GM18499 (cell line): ENCODE data around the gene SIPA1L2.

ENCODE experiments used
- ATAC-seq: cut with Tn5 transposase; IDR thresholded peaks from one replicate; pipeline ENCODE4 v1.9.1; 2021; ENCODE audit warnings: moderate number of reproducible peaks; ENCODE audit not compliant: insufficient read depth, unreplicated experiment

The SIPA1L2 gene

GRCh38 chr1:232630047-232630893 lies at the start of gene SIPA1L2:
Gene SIPA1L2 (minus strand): TSS chr1:232630133. CDS start chr1:232515339, 114,794 bp downstream.
- peak; percentile 65 for ATAC-seq

- ATAC-seq: no peak
Observed at GRCh38 chr1:232678185-232678886, 48.4 kb upstream of the SIPA1L2 start.

GRCh38 chr1:232676307-232676706 lies 46.4 kb upstream of the SIPA1L2 start:
- no peak for ATAC-seq

GRCh38 chr1:232675898-232676297 lies 46.0 kb upstream of the SIPA1L2 start:
- ATAC-seq: no peak

GRCh38 chr1:232675260-232675659 lies 45.3 kb upstream of the SIPA1L2 start:
- no peak for ATAC-seq

- ATAC-seq: no peak
Observed at GRCh38 chr1:232673256-232673655, 43.3 kb upstream of the SIPA1L2 start.

- ATAC-seq: no peak
Observed at GRCh38 chr1:232669981-232670747, 40.2 kb upstream of the SIPA1L2 start.

GRCh38 chr1:232667778-232668165 lies 37.8 kb upstream of the SIPA1L2 start:
- ATAC-seq: no peak

GRCh38 chr1:232667094-232667777 lies 37.3 kb upstream of the SIPA1L2 start:
- no peak for ATAC-seq

- no peak for ATAC-seq
Observed at GRCh38 chr1:232664844-232665777, 35.2 kb upstream of the SIPA1L2 start.

GRCh38 chr1:232662910-232663309 lies 33.0 kb upstream of the SIPA1L2 start:
- ATAC-seq: no peak

- no peak for ATAC-seq
Observed at GRCh38 chr1:232658386-232658785, 28.5 kb upstream of the SIPA1L2 start.

GRCh38 chr1:232657426-232658005 lies 27.6 kb upstream of the SIPA1L2 start:
- ATAC-seq: no peak

GRCh38 chr1:232655746-232656085 lies 25.8 kb upstream of the SIPA1L2 start:
- ATAC-seq: no peak

- ATAC-seq: peak; percentile 57
Observed at GRCh38 chr1:232655028-232655745, 25.3 kb upstream of the SIPA1L2 start.

- ATAC-seq: no peak
Observed at GRCh38 chr1:232653789-232654188, 23.9 kb upstream of the SIPA1L2 start.

- no peak for ATAC-seq
Observed at GRCh38 chr1:232650845-232651244, 20.9 kb upstream of the SIPA1L2 start.

- no peak for ATAC-seq
Observed at GRCh38 chr1:232650418-232650817, 20.5 kb upstream of the SIPA1L2 start.
